Measurements from ENCODE around the gene RASGRF2. TPM values are rescaled to one million over a fixed set of nuclear protein-coding genes. Genes with fewer than 3 reads are reported as not detected.

The RASGRF2 gene
- total and polyA plus RNA-seq, 9 donors, result 0.40 to 0.95 (median 0.61) TPM

DNA sequence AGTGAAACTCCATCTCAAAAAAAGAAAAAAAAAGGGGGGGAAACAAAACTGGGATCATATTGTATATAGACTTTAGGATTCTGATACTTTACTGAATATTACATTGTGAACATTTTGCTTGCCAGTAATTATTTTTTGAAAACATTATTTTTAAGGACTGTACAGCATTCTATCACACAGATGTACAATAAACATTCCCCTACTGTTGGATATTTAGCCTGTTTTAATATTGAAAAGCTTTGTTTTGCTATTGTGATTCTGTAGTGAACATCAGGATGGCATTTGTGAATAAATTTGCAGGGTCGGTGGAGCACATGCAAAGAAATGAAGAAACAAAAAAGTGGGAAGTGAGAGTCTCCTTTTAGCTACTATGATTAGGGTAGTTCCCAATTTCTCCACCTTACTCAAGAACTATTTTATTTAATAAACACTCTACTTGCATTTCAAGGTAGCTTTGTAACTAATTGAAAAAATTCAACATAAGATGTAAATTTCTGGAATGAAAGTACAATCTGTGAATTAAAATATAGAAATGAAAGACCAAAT lies 18.7 kb downstream of the RASGRF2 start:
- Histone ChIP-seq H3K4me1 (ENCODE audit: control insufficient read depth, insufficient read depth, low read length) (no peaks in the 10 kb centered on the region), H3K4me3 (ENCODE audit: low read length) (no peak overlapping the region), H3K27me3 (ENCODE audit: control insufficient read depth, insufficient read depth, low read length) (no peaks in the 10 kb centered on the region), H3K9me3 (replicated peaks; ENCODE audit: control insufficient read depth, low read depth, low read length) (no peaks in the 10 kb centered on the region), H3K27ac (ENCODE audit: low read length) (no peak overlapping the region), H3K36me3 (ENCODE audit: control insufficient read depth, insufficient read depth, low read length) (no peaks in the 10 kb centered on the region)
- no CpG with 5 or more reads among the region's 1 CpG for WGBS (ENCODE audit: insufficient coverage)
- DNase-seq, result no peak

GRCh38 chr5:80982093-80982492 lies 21.9 kb downstream of the RASGRF2 start:
- H3K36me3 ChIP-seq (ENCODE audit: control insufficient read depth, insufficient read depth, low read length), result no peaks in the 10 kb centered on the region
- 65% methylated on average over 4 of the region's 4 CpGs for WGBS (ENCODE audit: insufficient coverage)
- no peaks in the 10 kb centered on the region for H3K4me1 ChIP-seq (ENCODE audit: control insufficient read depth, insufficient read depth, low read length)
- no peak overlapping the region for H3K4me3 ChIP-seq (ENCODE audit: low read length)
- no peaks in the 10 kb centered on the region for H3K27me3 ChIP-seq (ENCODE audit: control insufficient read depth, insufficient read depth, low read length)
- no peaks in the 10 kb centered on the region for H3K9me3 ChIP-seq (replicated peaks; ENCODE audit: control insufficient read depth, low read depth, low read length)
- no peak overlapping the region for H3K27ac ChIP-seq (ENCODE audit: low read length)
- DNase-seq, result no peak

GRCh38 chr5:80985600-80986228 lies 25.6 kb downstream of the RASGRF2 start:
- Histone ChIP-seq H3K9me3 (replicated peaks; ENCODE audit: control insufficient read depth, low read depth, low read length) (no peaks in the 10 kb centered on the region), H3K27me3 (ENCODE audit: control insufficient read depth, insufficient read depth, low read length) (no peaks in the 10 kb centered on the region), H3K27ac (ENCODE audit: low read length) (peak overlapping the region; percentile 22), H3K36me3 (ENCODE audit: control insufficient read depth, insufficient read depth, low read length) (no peaks in the 10 kb centered on the region), H3K4me1 (ENCODE audit: control insufficient read depth, insufficient read depth, low read length) (no peaks in the 10 kb centered on the region), H3K4me3 (ENCODE audit: low read length) (no peak overlapping the region)
- peak; percentile 33 for DNase-seq
- 60% methylated on average over 1 of the region's 2 CpGs for WGBS (ENCODE audit: insufficient coverage)

DNA sequence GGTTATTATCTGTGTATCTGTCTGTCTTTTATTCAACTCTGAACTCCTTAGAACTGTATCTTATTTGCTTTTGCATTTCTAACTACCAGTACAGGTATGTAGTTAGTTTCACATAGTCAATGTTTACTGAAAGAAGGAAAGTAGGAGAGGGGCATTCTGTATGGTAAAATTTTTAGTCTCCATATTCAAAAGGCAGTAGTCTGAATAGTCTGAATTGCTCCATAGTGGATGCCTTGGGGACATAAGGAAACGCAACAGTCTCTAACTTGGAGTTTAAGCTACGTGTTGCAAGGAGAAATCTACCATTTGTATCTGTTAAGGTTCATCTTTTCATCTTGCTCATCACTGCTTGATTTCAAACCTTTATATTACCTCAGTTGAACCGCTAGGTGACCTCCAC lies 26.2 kb downstream of the RASGRF2 start:
- no peaks in the 10 kb centered on the region for H3K27me3 ChIP-seq (ENCODE audit: control insufficient read depth, insufficient read depth, low read length)
- H3K4me1 ChIP-seq (ENCODE audit: control insufficient read depth, insufficient read depth, low read length), result no peaks in the 10 kb centered on the region
- no peak for DNase-seq
- no peaks in the 10 kb centered on the region for H3K36me3 ChIP-seq (ENCODE audit: control insufficient read depth, insufficient read depth, low read length)
- no peaks in the 10 kb centered on the region for H3K9me3 ChIP-seq (replicated peaks; ENCODE audit: control insufficient read depth, low read depth, low read length)
- H3K4me3 ChIP-seq (ENCODE audit: low read length), result no peak overlapping the region
- peak overlapping the region; percentile 15 for H3K27ac ChIP-seq (ENCODE audit: low read length)
- 100% methylated on average over 1 of the region's 3 CpGs for WGBS (ENCODE audit: insufficient coverage)

DNA sequence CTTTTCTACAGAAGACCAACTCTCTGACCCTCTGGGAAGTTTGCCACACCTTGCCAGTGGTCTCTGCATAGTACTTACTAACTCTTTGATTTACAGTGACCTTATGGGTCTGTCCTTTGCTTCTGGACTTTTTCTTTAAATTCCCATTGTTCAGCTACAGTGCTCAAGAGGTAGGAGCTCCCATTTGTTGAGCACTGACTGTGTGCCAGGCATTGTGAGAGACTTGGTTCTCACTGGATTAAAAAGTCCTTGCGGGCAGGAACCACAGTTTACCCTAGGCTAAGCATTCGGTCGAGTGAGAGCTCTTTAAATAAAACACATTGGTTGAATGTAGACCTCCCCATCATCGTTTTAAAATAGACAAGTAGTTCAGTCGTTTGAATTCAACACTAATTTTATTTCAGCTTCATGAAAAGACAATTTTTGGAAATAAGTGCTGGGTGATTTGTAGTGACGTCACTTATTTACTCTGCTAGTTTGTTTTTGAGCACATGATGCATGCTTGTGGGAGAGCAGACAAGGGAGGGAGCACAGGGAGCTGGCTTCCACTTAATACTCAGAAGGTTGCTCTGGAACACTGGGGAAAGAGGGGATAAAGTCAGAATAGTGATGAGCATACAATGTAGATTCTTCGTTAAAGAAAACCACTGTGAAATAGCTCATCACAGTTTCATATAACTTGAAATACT lies 27.1 kb downstream of the RASGRF2 start:
- WGBS (ENCODE audit: insufficient coverage), result no CpG with 5 or more reads among the region's 7 CpGs
- no peaks in the 10 kb centered on the region for H3K36me3 ChIP-seq (ENCODE audit: control insufficient read depth, insufficient read depth, low read length)
- no peak for DNase-seq
- no peak overlapping the region for H3K27ac ChIP-seq (ENCODE audit: low read length)
- no peaks in the 10 kb centered on the region for H3K27me3 ChIP-seq (ENCODE audit: control insufficient read depth, insufficient read depth, low read length)
- H3K4me3 ChIP-seq (ENCODE audit: low read length), result no peak overlapping the region
- no peaks in the 10 kb centered on the region for H3K9me3 ChIP-seq (replicated peaks; ENCODE audit: control insufficient read depth, low read depth, low read length)
- H3K4me1 ChIP-seq (ENCODE audit: control insufficient read depth, insufficient read depth, low read length), result no peaks in the 10 kb centered on the region

DNA sequence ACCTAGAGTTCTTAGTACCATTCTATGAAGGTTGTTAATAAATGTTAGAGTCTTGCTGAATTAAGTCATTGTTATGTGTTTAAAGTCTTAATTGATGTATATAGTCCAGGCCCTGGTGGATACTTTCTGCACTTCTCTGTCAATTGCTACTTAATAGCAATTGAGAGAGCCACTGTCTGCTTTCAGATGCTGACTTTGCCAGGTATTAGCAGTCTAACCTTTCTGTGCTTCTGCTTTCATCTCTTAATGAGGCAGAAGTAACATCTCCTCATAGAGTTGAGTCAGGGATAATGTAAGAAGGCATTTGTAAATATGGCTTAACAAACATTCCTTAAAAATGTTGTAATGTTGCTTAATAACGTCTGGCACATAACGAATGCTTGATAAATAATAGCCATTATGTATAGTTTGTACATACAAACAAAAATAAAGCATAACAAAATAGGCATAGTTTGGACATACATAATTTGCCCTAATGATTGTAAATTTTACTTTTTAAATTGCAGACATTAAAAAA lies 28.3 kb downstream of the RASGRF2 start:
- no peaks in the 10 kb centered on the region for H3K4me1 ChIP-seq (ENCODE audit: control insufficient read depth, insufficient read depth, low read length)
- WGBS (ENCODE audit: insufficient coverage), result no CpG with 5 or more reads among the region's 2 CpGs
- H3K36me3 ChIP-seq (ENCODE audit: control insufficient read depth, insufficient read depth, low read length), result no peaks in the 10 kb centered on the region
- no peak overlapping the region for H3K27ac ChIP-seq (ENCODE audit: low read length)
- DNase-seq, result no peak
- H3K27me3 ChIP-seq (ENCODE audit: control insufficient read depth, insufficient read depth, low read length), result no peaks in the 10 kb centered on the region
- H3K9me3 ChIP-seq (replicated peaks; ENCODE audit: control insufficient read depth, low read depth, low read length), result no peaks in the 10 kb centered on the region
- no peak overlapping the region for H3K4me3 ChIP-seq (ENCODE audit: low read length)

DNA sequence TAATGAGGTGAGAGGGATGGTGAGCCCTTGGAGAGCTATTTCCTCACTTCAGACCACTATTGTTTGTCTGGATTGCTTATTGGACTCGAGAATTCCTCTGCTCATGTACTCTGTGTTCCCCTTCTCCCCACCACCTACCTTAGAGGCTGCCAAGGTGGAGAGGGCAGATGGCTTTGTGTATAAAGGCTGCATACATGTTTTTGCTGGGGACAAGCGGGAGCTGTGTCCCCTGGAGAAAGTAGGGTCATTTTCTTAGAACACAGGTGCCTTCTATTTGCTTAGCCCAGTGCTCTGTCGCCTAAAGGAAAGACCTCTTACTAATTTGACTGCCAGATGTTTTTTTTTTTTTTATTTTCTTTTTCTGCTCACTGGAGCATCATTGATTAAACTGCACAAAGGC lies 29.7 kb downstream of the RASGRF2 start:
- no peaks in the 10 kb centered on the region for H3K9me3 ChIP-seq (replicated peaks; ENCODE audit: control insufficient read depth, low read depth, low read length)
- no peaks in the 10 kb centered on the region for H3K36me3 ChIP-seq (ENCODE audit: control insufficient read depth, insufficient read depth, low read length)
- no peaks in the 10 kb centered on the region for H3K27me3 ChIP-seq (ENCODE audit: control insufficient read depth, insufficient read depth, low read length)
- no peaks in the 10 kb centered on the region for H3K4me1 ChIP-seq (ENCODE audit: control insufficient read depth, insufficient read depth, low read length)
- DNase-seq, result no peak
- H3K27ac ChIP-seq (ENCODE audit: low read length), result no peak overlapping the region
- H3K4me3 ChIP-seq (ENCODE audit: low read length), result no peak overlapping the region
- no CpG with 5 or more reads among the region's 3 CpGs for WGBS (ENCODE audit: insufficient coverage)

GRCh38 chr5:80990527-80990926 lies 30.4 kb downstream of the RASGRF2 start:
- no peaks in the 10 kb centered on the region for H3K4me1 ChIP-seq (ENCODE audit: control insufficient read depth, insufficient read depth, low read length)
- WGBS (ENCODE audit: insufficient coverage), result no CpG with 5 or more reads among the region's 2 CpGs

GRCh38 chr5:80990971-80991370 lies 30.8 kb downstream of the RASGRF2 start:
- no CpG with 5 or more reads among the region's 1 CpG for WGBS (ENCODE audit: insufficient coverage)
- Histone ChIP-seq H3K27ac (ENCODE audit: low read length) (no peak overlapping the region), H3K9me3 (replicated peaks; ENCODE audit: control insufficient read depth, low read depth, low read length) (no peaks in the 10 kb centered on the region), H3K4me1 (ENCODE audit: control insufficient read depth, insufficient read depth, low read length) (no peaks in the 10 kb centered on the region), H3K36me3 (ENCODE audit: control insufficient read depth, insufficient read depth, low read length) (no peaks in the 10 kb centered on the region), H3K4me3 (ENCODE audit: low read length) (no peak overlapping the region), H3K27me3 (ENCODE audit: control insufficient read depth, insufficient read depth, low read length) (no peaks in the 10 kb centered on the region)
- no peak for DNase-seq

More at GRCh38 chr5:80990527-80990926, 30.4 kb downstream of the RASGRF2 start:
- no peaks in the 10 kb centered on the region for H3K9me3 ChIP-seq (replicated peaks; ENCODE audit: control insufficient read depth, low read depth, low read length)
- no peak overlapping the region for H3K27ac ChIP-seq (ENCODE audit: low read length)
- no peaks in the 10 kb centered on the region for H3K36me3 ChIP-seq (ENCODE audit: control insufficient read depth, insufficient read depth, low read length)
- H3K4me3 ChIP-seq (ENCODE audit: low read length), result no peak overlapping the region
- no peak for DNase-seq
- no peaks in the 10 kb centered on the region for H3K27me3 ChIP-seq (ENCODE audit: control insufficient read depth, insufficient read depth, low read length)

GRCh38 chr5:80995908-80996307 lies 35.7 kb downstream of the RASGRF2 start:
- 92% methylated on average over 2 of the region's 2 CpGs for WGBS (ENCODE audit: insufficient coverage)
- Histone ChIP-seq H3K36me3 (ENCODE audit: control insufficient read depth, insufficient read depth, low read length) (no peaks in the 10 kb centered on the region), H3K27me3 (ENCODE audit: control insufficient read depth, insufficient read depth, low read length) (no peaks in the 10 kb centered on the region), H3K4me1 (ENCODE audit: control insufficient read depth, insufficient read depth, low read length) (no peaks in the 10 kb centered on the region), H3K4me3 (ENCODE audit: low read length) (no peak overlapping the region), H3K9me3 (replicated peaks; ENCODE audit: control insufficient read depth, low read depth, low read length) (no peaks in the 10 kb centered on the region), H3K27ac (ENCODE audit: low read length) (no peak overlapping the region)
- DNase-seq, result no peak

Data from muscle of leg (tissue), 11 donors.